Uterus (tissue), 4 donors: Measurements from ENCODE around the gene ZNF391. TPM values are rescaled to one million over a fixed set of nuclear protein-coding genes. Genes with fewer than 3 reads are reported as not detected.

Source experiments
- DNase-seq, 2 donors: peaks; one replicate each; pipeline ENCODE4 v3.0.0-alpha.2; 2019 to 2020
- H3K27ac ChIP-seq, 2 donors: fragments of 200-600 bp; sonication (generic); 1 replicate in 1 of 2; 2 replicates in 1 of 2; pipeline ENCODE4 v1.5.1; 2016 to 2018
- H3K27me3 ChIP-seq, 2 donors: fragments of 200-600 bp; sonication (generic); one replicate each; pipeline ENCODE4 v1.5.1; 2018 to 2019; ENCODE audit warnings: control low read depth in 1 of 2
- H3K36me3 ChIP-seq, 2 donors: fragments of 200-600 bp; sonication (generic); one replicate each; pipeline ENCODE4 v1.5.1; 2019; ENCODE audit warnings: control low read depth in 1 of 2
- H3K4me1 ChIP-seq, 2 donors: fragments of 200-600 bp; sonication (generic); one replicate each; pipeline ENCODE4 v1.5.1; 2018 to 2019; ENCODE audit warnings: control low read depth in 1 of 2
- H3K4me3 ChIP-seq, 2 donors: fragments of 200-600 bp; sonication (generic); 1 replicate in 1 of 2; 2 replicates in 1 of 2; pipeline ENCODE4 v1.5.1; 2018 to 2019; ENCODE audit warnings: mild to moderate bottlenecking in 1 of 2
- H3K9me3 ChIP-seq, 2 donors: fragments of 200-600 bp; sonication (generic); one replicate each; pipeline ENCODE4 v1.5.1; 2019; ENCODE audit warnings: control low read depth in 1 of 2
- CTCF ChIP-seq, 4 experiments: fragments of 200-600 bp in 2 of 4; fragments of 450-650 bp in 2 of 4; sonication (generic) in 2 of 4; IDR thresholded peaks; one replicate each; pipeline ENCODE4 v1.5.1; 2016 to 2019; ENCODE audit warnings: antibody characterized with exemption in 4 of 4, mild to moderate bottlenecking in 2 of 4, moderate library complexity in 1 of 4
- POLR2A ChIP-seq, 2 donors: fragments of 450-650 bp; IDR thresholded peaks; one replicate each; pipeline ENCODE4 v1.6.1; 2016; ENCODE audit warnings: antibody characterized with exemption in 2 of 2, mild to moderate bottlenecking in 1 of 2, moderate library complexity in 1 of 2
- intact Hi-C: fragments of 100-400 bp; cut with DNase I; formaldehyde crosslinking; loops from one replicate; pipeline ENCODE4 v1.15.1; 2023; ENCODE audit warnings: low total_unique reads
- total RNA-seq, 4 donors: library from RNA; depleted of rRNA in 3 of 4; stranded (reverse); fragments of >200 nt in 3 of 4; gene quantifications; one replicate each; pipeline versions ENCODE4 v1.1.0 to v1.2.4, GENCODE V29; 2014 to 2023
- donor health status: DM: yes; HTN: yes; CAD: no.

ZNF391 gene
- total RNA-seq, 4 donors from 2014 or later = 4.6 to 10.1 (median 5.9) TPM; not detected in 1

- H3K36me3 ChIP-seq = no peaks in the 10 kb centered on the region
- intact Hi-C loops = no loop called here
- DNase-seq = no peak
- H3K4me3 ChIP-seq = no peak overlapping the region
- H3K4me1 ChIP-seq = peaks cover 0 to 6% of the 10 kb centered on the region in 2 donors
- no peak for TF ChIP-seq POLR2A (IDR thresholded peaks at IDR 0.05)
- no peak for TF ChIP-seq CTCF (IDR thresholded peaks at IDR 0.05)
- no peaks in the 10 kb centered on the region for H3K27me3 ChIP-seq
- H3K27ac ChIP-seq = no peak overlapping the region
- peaks cover 0 to 3% of the 10 kb centered on the region in 2 donors for H3K9me3 ChIP-seq
Observed at GRCh38 chr6:27383481-27383880, 5.1 kb upstream of the ZNF391 start.

GRCh38 chr6:27392623-27393022, 4.1 kb downstream of the ZNF391 start:
- Histone ChIP-seq H3K9me3 (no peaks in the 10 kb centered on the region), H3K27me3 (no peaks in the 10 kb centered on the region), H3K36me3 (no peaks in the 10 kb centered on the region), H3K4me3 (no peak overlapping the region), H3K27ac (no peak overlapping the region), H3K4me1 (peaks cover 0 to 5% of the 10 kb centered on the region in 2 donors)
- TF ChIP-seq CTCF (IDR thresholded peaks at IDR 0.05) (no peak), POLR2A (IDR thresholded peaks at IDR 0.05) (no peak)
- no peak for DNase-seq
- intact Hi-C loops = no loop called here

GRCh38 chr6:27394073-27394472, 5.5 kb downstream of the ZNF391 start:
- Histone ChIP-seq H3K27me3 (no peaks in the 10 kb centered on the region), H3K4me1 (no peaks in the 10 kb centered on the region), H3K9me3 (no peaks in the 10 kb centered on the region), H3K4me3 (no peak overlapping the region), H3K27ac (no peak overlapping the region), H3K36me3 (no peaks in the 10 kb centered on the region)
- TF ChIP-seq POLR2A (IDR thresholded peaks at IDR 0.05) = no peak
- TF ChIP-seq CTCF (IDR thresholded peaks at IDR 0.05) = no peak
- intact Hi-C loops = no loop called here
- DNase-seq = no peak

GRCh38 chr6:27400877-27401642, 12.5 kb downstream of the ZNF391 start:
- TF ChIP-seq CTCF (IDR thresholded peaks at IDR 0.05) (no peak), POLR2A (IDR thresholded peaks at IDR 0.05) (no peak)
- Histone ChIP-seq H3K27me3 (no peaks in the 10 kb centered on the region), H3K4me3 (no peak overlapping the region), H3K36me3 (no peaks in the 10 kb centered on the region), H3K27ac (no peak overlapping the region), H3K4me1 (no peaks in the 10 kb centered on the region), H3K9me3 (peaks cover 0 to 14% of the 10 kb centered on the region in 2 donors)
- intact Hi-C loops = no loop called here
- DNase-seq = no peak

GRCh38 chr6:27406085-27406484, 17.5 kb downstream of the ZNF391 start:
- no peak for TF ChIP-seq CTCF (IDR thresholded peaks at IDR 0.05)
- peaks cover 0 to 7% of the 10 kb centered on the region in 2 donors for H3K9me3 ChIP-seq
- no peaks in the 10 kb centered on the region for H3K4me1 ChIP-seq
- no peak overlapping the region for H3K4me3 ChIP-seq
- no peak overlapping the region for H3K27ac ChIP-seq
- no peaks in the 10 kb centered on the region for H3K36me3 ChIP-seq
- no peak for DNase-seq
- H3K27me3 ChIP-seq = no peaks in the 10 kb centered on the region
- intact Hi-C loops = no loop called here
